ENCODE data around the gene PIK3C2G.

PIK3C2G gene

DNA sequence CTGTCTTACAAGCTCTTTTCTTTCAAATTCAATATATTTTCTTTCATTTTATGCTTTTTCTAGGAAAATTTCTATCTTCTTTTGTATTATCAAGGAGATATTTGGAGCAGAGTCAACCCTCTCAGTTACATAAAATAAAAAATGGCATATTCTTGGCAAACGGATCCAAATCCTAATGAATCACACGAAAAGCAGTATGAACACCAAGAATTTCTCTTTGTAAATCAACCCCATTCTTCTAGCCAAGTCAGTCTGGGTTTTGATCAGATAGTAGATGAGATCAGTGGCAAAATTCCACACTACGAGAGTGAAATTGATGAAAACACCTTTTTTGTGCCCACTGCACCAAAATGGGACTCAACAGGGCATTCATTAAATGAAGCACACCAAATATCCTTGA is 20.6 kb downstream of the PIK3C2G start:
- no peak for DNase-seq

DNA sequence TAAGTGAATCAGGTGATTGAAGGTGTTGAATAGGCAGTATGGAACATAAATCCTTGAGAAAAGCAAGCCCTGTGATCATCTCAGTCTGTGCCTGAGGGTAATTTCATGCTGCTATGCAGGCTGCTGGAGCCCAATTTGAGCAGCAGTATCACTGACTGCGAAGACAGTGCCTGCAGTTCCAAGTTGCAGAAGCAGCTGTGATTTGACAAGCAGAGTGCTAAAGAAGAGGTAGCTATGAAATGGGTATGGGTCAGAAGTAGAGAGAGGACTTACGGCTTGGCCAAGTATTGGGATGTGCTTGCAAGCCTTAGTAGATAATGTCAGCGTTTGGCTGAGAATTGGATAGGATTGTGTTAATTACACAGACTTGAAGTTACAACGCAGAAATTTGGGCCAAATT is 22.5 kb downstream of the PIK3C2G start:
- DNase-seq: no peak

DNA sequence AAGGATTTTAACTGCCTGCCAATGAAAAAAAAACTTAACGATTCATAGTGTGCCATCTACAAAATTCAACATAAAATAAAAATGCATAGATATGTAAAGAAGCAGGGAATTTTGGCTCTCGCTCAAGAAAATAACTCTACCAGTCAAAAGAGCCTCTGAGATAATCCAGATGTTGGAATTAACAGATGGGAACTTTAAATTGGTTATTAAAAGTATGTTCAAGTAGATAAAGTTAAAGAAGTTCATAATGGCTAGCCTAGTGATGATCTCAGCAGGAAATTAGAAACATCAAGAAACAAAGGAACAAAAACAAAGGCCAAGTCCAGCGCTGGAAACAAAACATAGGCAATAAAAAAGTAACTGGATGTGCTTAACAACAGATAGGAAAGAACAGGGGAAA is 23.1 kb downstream of the PIK3C2G start:
- DNase-seq: no peak

GRCh38 chr12:18285161-18285560 is 23.8 kb downstream of the PIK3C2G start:
- DNase-seq: no peak

- no peak for DNase-seq
These were observed 29.1 kb downstream of the PIK3C2G start for GRCh38 chr12:18290386-18290785.

- no peak for DNase-seq
These were observed 33.6 kb downstream of the PIK3C2G start for GRCh38 chr12:18294889-18295288.

DNA sequence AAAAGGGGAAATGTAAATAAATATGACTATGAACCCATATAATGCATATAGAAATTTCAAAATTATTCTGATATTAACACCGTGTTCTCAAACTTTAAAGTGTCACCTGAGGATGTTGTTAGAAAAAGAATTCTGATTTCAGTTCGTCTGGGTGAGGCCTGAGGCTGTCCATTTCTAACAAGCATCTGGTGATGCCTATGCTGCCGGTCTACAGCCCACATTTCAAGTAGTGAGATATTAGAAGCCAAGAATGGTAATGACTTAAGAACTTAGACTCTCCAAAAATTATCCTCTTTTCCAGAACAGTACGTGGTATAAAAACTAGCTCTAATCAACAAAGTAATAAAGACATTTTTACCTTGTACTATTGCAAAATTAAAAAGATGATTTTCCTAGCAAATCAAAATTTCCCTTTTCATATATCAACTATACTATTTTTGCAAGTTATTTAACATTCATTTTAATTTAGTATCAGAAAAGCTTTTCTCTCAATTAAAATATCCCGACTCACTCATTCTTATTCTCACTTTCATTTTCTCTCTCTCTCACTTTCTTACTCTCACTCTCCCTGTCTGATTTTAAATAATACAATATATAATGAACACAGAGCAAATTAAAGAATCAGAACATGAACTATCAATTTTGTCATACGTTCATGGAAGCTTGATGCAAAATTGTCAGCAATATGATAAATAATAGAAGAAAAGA is 35.0 kb downstream of the PIK3C2G start:
- no peak for DNase-seq

GRCh38 chr12:18296909-18297280 is 35.6 kb downstream of the PIK3C2G start:
- no peak for DNase-seq

DNA sequence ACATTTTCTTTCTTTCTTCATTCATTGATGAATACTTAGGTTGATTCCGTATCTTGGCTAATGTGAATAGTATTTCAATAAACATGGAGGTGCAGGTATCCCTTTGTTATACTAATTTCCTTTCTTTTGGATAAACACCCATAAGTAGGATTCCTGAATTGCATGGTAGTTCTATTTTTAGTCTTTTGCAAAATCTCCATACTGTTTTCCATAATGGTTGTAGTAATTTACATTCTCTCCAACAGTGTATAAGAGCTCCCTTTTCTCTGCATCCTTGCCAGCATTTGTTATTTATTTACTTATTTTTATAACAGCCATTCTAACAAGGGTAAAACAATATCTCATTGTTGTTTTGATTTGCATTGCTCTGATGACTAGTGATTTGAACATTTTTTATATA is 36.6 kb downstream of the PIK3C2G start:
- no peak for DNase-seq

DNA sequence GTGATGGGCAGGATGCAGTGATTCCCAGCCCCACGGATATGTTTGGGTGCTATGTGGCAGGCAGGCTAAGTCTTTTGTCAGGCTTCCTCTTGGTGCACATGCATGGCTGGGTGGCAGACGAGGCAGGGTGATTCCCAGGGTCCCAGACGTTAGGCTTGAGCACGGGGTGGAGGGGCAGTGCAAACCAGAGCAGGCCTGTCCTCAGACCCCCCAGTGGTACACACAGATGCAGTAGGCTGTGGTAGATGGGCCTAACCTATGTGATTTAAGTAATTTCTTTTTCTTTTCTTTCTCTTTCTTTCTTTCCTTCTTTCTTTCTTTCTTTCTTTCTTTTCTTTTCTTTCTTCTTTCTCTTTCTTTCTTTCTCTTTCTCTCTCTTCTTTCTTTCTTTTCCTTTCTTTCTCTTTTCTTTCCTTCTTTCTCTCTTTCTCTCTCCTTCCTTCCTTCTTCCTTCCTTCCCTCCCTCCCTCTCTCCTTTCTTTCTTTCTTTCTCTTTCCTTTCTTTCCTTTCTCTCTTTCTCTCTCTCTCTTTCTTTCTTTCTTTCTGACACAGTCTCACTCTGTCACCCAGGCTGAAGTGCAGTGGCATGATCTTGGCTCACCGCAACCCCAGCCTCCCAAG is 41.6 kb downstream of the PIK3C2G start:
- DNase-seq: no peak

DNA sequence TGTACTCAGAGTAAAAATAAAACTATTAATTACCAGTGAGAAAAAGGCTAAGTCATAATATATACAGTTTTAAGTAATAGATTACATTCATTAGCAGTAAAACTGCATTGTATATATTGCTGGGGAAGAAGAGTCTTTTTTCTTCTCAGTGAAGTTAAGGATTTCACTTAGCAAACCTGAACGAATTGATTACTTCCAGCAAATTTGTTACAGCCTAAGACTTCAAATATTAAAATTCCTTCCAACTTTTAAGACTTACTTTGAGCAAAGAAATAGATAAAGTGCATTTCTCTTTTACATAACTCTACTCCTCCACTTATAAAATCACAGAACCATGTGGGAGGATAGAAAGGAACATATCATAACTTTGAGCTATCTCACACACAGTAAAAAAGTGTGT is 43.3 kb downstream of the PIK3C2G start:
- DNase-seq: no peak

DNA sequence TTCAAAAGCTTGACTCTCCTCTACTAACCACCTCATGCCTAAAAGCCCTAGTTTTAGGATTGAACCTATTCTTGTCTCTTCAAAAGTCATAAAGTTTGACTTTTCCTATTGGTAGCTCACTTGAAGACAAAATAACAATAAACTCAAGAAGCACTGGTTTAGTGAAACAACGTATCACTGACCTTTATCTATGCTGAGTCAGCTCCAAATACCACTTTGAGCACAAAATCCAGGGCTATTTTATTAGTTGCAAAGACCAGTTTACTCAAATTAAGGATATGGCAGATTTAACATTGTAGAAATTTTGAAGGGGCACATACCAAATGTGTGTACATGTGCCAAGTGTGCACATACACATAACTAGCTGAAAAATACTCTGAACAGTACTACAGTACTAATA is 45.0 kb downstream of the PIK3C2G start:
- no peak for DNase-seq

- DNase-seq: no peak
These were observed 52.0 kb downstream of the PIK3C2G start for GRCh38 chr12:18313306-18313705.

DNA sequence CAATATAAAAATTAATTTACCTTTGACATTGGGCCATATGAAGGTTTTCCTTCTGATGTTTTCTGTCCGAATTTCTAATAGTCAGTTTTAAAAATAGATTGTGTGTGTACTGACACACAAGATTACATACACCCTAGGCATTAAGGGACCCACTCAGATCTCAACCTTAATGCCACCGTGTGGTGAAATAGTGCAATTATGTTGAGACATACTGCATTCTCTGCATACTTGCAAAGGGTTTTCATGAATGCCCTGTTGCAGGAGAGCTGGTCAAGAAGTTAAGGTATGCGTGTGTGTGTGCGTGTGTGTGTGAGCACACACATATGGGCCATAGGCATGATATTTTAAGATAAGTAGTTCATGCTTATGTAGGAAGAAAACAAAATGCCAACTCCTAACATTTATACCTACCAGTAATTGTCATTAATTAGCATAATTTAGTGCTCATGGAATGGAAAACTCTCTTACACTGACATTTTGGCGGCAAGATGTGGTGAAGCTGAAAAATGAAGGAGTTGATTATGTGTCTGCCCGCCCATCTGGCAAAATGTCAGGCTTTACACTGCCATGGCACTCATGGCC is 58.8 kb downstream of the PIK3C2G start:
- DNase-seq: peak; percentile 32

DNA sequence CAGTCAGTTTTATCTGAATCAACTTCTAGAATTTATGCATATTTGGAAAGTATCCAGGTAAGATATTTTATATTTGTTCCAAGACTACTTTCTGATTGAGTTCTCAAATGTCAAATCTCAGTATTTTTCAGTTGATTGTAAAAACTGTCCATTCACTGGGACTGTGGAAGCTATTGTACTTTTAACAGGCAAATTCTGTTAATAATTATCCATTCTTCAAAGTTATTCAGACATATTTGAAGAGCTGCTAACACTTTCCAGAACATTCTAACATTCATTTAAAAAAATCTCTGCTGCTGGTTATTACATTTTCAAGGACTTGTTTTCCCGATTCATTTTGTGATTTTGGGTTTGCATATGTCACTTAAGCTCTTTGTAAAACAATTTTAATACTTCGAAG is 59.7 kb downstream of the PIK3C2G start:
- no peak for DNase-seq

GRCh38 chr12:18323159-18323558 is 61.8 kb downstream of the PIK3C2G start:
- no peak for DNase-seq

GRCh38 chr12:18327036-18327435 is 65.7 kb downstream of the PIK3C2G start:
- DNase-seq: no peak

DNA sequence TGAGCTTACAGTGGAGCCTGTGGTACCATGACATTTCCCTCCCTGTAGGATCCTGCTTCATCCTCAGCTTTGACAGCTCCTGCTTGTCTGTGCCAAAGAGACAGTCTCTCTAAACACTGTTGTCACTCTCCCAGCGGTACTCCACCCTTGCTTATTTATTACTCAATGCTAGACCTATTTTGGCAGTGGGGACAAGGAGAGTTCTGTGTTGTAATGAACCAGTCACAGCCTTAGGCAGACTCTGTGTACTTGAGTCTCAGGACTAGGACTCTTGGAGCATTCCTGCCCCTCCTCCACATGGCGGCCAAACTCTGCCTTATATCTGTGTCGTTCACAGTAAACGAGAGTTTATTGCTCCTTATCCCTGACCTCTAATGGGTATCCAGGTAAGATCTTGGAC is 70.9 kb downstream of the PIK3C2G start:
- DNase-seq: no peak

- no peak for DNase-seq
These were observed 78.3 kb downstream of the PIK3C2G start for GRCh38 chr12:18339633-18340032.

- no peak for DNase-seq
These were observed 78.9 kb downstream of the PIK3C2G start for GRCh38 chr12:18340186-18340585.

GRCh38 chr12:18340786-18341185 is 79.5 kb downstream of the PIK3C2G start:
- DNase-seq: no peak

DNA sequence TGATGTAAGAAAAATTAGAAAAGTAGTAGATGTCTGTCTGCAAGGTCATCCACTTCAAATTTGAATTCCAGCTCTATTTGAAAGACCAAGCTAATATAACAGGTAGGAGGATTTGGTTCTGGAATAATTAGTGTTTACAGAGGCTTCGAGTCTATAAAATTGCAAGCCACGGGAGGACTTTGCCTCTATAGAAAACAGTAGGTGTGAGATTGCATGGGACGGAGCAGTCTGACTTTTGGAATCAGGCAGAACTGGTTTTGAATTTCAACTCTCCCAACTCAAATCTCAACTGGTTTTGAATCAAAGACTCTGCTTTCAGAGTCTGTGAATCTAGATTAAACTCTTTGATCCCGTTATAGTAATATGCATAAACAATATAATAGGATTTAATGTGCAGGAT is 82.4 kb downstream of the PIK3C2G start:
- DNase-seq: no peak

DNA sequence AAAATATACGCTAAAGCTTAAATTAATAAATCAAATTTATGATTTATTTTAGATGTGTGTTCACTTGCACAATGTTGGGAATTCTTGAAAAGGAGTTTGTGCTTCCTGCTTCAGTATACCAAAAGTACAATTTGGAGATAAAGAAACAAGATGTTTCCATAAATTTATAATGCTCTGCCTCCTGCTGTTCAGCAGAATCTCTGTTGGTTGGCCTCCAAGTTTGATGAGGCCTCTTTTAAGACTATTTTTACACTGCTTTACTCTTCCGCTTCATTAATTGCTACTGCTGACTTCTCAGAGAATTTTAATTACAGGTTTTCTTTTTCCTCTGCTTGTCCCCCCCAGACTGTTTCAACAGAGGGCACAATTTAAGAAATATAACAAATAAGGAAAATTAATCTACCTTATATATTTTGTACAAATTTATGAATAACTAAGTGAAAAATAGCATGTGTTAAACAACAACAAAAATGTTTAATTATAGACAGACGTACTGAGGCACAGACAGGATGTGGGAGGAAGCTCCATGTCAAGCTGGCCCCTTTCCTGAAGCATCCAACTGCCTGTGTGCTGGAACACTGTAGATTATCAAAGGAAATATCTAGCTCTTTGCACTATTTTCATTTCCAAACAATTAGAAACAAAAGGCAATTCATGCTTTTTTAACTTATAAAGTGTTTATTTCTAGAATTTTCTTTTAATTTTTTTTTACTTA is 83.9 kb downstream of the PIK3C2G start:
- no peak for DNase-seq

DNA sequence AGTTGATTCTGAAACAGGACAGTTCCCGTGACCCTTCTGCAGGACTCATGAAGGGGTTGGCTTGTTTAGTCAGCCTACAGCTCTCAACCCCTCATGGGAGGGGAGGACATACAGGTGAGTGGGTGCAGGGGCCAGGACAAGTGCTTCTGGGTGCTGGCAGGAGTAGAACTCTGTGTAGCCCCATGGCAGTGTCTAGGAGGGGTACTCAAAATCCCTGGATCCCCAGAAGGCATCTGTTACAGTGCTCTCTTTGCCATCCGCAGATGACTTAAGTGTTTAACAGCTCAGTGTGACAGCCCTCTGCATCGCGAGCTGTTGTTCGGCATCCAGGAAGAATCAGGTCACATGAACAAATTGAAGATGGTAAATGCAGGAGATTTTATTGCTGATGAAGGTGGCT is 91.0 kb downstream of the PIK3C2G start:
- DNase-seq: no peak

All from inflammatory macrophage treated with lipopolysaccharide for 4 hours (primary cell).